NCI-H2029 (cell line): ENCODE data around the gene RNASEH2C.
"Not testable (repeated sequence)": the region's sequence is repeated elsewhere in the genome, so short reads cannot be mapped to it uniquely, and the experiment has no call there.

Source experiments
- DNase-seq: peaks from one replicate; lab custom pipeline; 2025; lab: John Stamatoyannopoulos, UW

RNASEH2C gene

DNA sequence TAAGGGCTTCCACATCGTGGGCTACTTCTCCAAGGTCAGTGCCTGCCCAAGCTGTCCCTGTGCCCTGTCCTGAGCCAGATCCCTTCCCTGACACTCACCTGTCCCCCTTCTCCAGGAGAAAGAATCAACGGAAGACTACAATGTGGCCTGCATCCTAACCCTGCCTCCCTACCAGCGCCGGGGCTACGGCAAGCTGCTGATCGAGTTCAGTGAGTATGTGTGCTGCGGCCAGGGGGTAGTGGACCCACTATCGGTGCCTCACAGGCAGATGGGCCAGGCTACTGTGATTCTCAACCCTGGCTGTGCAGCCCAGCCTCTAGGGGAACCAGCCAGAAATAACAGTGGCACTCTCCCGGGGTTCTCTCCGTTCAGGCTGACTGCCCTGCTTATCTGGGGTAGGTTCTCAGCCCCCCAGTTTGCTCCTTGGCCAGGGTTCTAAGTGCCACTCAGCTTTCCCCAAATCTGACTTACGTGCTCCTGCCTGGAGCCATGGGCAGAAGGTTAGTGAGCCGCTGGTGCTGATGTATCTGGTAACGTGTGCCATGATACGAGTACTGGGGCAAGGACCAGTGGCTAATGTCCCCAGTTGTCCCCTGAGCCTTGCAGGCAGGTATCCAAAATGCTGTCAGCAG lies 3.7 kb downstream of the RNASEH2C start:
- DNase-seq, result no peak

DNA sequence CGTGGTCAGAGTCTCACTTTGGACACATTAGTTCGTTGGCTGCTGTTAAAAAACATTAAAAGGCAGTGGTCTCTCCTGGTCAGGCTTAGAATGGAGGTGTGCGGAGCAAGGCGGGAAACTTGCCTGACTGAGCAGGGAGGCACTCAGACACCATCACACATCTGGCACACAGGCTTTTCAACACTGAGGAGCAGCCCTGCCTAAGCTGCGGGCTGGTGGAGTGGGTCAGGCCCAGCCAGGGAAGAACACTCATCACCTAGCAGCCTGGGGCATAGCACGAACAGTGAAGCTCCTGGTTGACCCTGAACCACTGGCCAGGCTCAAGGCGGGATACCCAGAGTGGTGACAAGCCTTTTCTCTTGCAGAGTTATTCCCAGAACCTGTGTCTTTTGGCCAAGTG lies 4.3 kb downstream of the RNASEH2C start:
- DNase-seq, result no peak

DNA sequence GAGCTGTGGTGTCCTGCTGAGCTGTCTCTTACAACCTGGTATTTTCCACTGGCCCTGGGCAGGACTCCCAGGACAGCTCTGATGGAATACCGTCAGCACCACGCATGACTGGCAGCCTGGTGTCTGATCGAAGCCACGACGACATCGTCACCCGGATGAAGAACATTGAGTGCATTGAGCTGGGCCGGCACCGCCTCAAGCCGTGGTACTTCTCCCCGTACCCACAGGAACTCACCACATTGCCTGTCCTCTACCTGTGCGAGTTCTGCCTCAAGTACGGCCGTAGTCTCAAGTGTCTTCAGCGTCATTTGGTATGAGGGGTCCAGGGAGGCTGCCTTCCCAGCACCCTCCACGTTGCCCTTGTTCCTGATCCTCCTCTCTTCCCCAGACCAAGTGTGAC lies 6.2 kb downstream of the RNASEH2C start:
- DNase-seq, result no peak

DNA sequence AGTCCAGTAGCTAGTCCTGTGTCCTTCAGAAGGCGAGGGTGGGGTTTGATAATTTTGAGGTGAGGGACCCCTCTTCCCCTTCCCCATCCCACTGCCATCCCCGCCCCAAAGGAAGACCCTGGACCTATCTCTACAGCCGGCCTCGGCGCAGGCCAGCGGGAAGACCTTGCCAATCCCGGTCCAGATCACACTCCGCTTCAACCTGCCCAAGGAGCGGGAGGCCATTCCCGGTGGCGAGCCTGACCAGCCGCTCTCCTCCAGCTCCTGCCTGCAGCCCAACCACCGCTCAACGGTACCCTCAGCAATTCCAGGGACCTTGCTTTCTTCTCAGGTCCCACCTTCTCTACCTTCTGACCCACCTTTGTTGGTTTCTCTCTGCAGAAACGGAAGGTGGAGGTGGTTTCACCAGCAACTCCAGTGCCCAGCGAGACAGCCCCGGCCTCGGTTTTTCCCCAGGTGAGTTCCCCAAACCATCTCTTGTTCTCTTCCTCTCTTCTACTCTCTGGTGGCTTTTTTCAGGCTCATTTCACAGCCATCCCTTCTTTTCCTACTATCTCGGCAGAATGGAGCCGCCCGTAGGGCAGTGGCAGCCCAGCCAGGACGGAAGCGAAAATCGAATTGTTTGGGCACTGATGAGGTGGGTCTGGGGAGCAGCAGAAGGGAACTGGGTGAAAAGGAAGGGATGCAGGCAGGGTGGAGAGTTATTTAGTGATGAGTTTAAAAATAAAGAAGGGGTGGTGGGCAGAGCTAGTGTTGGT lies 7.2 kb downstream of the RNASEH2C start:
- DNase-seq, result no peak

DNA sequence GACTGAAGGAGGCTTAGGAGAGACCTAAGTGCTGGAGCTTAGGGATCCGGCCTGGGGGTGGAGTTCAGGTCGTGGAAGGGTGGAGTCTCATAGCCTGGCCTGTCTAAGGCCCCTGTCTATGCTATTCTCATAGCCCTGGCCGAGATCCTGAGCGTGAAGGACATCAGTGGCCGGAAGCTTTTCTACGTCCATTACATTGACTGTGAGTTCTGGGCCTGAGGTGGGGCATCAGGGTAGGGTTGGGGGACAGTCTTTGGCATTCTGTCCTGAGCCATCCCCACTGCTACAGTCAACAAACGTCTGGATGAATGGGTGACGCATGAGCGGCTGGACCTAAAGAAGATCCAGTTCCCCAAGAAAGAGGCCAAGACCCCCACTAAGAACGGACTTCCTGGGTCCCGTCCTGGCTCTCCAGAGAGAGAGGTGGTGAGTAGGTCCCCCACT lies 7.9 kb downstream of the RNASEH2C start:
- DNase-seq, result no peak

DNA sequence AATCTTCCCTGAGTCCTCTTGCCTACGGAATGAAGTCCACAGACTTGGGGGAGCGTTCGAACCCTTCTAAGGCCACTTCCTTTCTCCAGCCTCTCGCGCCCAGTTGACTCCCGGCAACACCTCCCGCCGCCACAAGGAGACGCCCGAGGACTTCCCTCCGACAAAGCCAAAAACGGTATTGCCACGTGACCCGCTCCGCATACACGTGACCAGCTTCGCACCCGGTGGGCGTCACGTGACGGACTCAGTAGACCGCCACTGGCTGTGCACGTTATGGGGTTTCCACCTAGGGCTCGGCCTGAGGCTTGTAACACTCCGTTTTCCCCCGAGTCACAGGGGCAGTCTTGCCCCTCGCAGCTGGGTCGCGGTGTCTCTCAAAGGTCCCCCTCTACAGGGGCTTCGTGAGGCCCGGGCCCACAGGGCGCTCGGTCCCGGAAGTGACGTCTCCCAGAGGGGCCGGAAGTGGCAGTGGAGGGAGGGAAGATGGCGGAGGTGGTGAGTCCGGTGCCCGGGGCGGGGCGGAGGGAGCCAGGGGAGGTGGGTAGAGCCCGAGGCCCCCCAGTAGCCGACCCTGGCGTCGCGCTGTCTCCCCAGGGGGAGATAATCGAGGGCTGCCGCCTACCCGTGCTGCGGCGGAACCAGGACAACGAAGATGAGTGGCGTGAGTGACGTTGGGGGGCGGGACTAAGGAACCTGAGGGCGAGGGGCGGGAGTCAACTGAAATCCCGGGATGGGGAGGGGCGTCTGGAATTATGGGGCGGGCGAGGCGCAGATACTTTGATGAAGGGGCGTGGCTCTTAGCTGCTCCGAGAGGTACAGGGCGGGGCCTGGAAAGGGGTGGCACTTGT lies 8.6 kb downstream of the RNASEH2C start, which contains the start of gene KAT5:
Gene KAT5 (plus strand): TSS at position 468 of the 848 bp plus-strand sequence. CDS start 16 bp downstream, at position 484.
- peak; percentile 99 for DNase-seq

DNA sequence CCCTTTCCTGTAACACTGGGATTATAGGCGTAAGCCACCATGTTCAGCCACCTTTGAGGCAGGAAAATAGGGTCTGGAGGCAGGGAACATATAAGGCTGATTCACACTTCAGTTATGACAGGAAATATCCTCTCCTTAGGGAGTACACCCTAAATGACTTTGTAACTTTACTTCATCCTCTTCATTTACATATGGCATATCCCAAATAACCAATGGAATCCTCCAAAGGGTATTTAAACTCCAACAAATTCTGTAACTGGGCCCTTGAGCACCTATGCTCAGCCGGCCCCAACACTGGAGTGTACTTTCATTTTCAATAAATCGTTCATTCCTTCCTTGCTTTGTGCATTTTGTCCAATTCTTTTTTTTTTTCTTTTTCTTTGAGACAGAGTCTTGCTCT lies 10.2 kb downstream of the RNASEH2C start:
- DNase-seq, result no peak

DNA sequence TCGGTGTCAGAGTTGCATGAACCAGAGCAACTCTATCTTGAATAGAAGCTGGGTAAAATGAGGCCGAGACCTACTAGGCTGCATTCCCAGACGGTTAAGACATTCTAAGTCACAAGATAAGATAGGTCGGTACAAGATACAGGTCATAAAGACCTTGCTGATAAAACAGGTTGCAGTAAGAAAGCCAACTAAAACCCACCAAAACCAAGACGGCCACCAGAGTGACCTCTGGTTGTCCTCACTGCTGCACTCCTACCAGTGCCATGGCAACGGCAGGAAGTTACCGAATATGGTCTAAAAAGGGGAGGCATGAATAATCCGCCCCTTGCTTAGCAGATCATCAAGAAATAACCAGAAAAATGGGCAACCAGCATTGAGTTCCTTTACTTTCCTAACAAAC lies 10.9 kb downstream of the RNASEH2C start:
- DNase-seq, result no peak

DNA sequence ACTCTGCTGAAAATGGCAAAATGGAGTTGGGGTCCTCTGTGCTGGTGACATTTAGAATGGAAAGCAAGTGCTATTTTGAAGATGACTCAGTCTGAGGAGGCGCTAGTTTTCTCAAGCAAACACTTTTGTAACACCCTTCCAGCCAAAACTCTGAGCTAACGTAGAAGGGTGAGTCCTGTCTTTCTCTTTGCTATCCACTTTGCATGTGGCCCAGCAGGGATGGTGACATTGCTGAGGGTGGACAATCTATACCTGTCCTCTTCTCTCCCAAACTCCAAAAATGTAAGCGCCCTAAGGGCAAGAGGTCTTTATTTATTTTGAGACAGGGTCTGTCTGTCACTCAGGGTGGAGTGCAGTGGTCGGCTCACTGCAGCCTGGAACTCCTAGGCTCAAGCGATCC lies 12.1 kb downstream of the RNASEH2C start:
- DNase-seq, result no peak

DNA sequence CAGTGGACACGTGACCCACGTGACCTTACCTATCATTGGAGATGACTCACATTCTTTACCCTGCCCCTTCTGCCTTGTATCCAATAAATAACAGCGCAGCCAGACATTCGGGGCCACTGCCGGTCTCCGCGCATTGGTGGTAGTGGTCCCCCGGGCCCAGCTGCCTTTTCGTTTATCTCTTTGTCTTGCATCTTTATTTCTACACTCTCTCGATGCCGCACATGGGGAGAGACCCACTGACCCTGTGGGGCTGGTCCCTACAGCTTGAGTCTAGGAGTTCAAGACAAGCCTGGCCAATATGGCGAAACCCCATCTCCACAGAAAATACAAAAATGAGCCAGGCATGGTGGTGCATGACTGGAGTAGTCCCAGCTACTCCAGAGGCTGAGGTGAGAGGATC lies 13.6 kb downstream of the RNASEH2C start:
- not testable (repeated sequence) for DNase-seq

DNA sequence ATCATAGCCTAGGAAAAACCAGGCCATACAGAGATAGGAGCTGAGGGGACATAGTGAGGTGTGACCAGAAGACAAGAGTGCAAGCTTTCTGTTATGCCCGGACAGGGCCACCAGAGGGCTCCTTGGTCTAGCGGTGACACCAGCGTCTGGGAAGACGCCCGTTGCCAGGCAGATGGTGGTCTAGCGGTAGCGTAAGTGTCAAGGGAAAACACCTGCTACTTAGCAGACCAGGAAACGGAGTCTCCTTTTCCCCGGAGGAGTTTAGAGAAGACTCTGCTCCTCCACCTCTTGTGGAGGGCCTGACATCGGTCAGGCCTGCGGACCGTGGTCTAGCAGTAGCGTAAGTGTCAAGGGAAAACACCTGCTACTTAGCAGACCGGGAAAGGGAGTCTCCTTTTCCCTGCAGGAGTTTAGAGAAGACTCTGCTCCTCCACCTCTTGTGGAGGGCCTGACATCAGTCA lies 14.3 kb downstream of the RNASEH2C start:
- peak; percentile 41 for DNase-seq

DNA sequence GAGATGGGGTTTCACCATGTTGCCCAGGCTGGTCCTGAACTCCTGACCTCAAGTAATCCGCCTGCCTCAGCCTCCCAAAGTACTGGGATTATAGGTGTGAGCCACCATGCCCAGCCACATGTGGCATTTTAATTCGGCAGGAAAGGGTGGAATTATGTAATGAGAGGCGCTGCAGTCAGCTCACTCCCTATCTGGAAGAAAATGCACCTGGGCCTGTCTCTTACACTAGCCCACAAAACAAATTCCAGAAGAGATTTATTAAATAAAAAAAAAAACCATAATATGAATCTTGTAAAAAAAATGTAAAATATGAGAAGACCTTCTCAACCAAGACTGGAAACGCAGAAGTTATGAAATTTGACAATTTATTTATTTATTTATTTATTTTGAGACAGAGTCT lies 16.8 kb downstream of the RNASEH2C start:
- DNase-seq, result no peak

DNA sequence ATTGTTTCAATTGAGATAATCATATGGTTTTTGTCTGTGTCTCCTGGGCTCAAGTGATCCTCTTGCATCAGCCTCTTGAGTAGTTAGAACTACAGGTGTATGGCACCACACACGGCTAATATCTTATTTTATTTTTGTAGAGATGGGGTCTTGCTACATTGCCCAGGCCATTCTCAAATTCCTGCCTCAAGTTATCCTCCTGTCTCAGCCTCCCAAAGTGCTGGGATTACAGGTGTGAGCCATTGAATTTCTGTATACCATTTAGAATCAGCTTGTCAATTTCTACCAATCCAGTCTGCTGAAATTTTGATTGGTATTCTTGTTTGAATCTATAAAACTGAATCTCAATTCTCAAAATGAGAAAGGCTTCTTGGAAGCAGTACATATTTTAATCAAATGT lies 18.9 kb downstream of the RNASEH2C start:
- no peak for DNase-seq

DNA sequence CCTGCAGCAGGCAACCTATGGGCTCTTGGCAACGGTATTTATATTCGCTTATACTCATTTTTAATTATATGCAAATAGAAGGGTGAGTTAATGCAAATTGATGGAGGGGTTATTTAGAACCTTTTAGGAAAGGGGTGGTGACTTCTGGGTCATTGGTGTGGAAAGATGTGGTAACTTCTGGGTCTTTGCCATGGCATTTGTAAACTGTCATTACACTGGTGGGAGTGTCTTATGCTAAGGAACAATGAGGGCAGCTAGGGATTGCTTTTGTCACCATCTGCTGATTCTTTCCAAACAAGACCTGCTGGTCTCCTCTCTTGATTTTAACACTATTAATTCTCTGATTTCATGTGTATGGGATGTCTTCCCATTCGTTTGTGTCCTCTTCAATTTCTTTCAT lies 20.2 kb downstream of the RNASEH2C start:
- peak; percentile 84 for DNase-seq

DNA sequence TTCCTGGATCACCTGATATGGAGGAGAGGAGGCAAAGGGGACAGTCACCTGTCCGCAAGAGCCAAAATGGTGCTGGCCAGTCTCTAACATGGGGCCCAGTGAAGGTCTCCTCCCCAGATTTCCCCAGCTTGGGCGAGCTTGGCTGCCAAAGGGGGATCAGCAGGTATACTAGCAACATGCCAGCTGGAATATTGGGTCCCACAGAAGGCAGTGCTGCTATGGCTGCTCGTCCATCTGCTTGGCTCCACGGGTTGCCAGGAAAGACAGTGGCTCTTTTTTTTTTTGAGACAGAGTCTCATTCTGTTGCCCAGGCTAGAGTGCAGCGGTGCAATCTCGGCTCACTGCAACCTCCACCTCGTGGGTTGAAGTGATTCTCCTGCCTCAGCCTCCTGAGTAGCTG lies 21.3 kb downstream of the RNASEH2C start:
- DNase-seq, result no peak

DNA sequence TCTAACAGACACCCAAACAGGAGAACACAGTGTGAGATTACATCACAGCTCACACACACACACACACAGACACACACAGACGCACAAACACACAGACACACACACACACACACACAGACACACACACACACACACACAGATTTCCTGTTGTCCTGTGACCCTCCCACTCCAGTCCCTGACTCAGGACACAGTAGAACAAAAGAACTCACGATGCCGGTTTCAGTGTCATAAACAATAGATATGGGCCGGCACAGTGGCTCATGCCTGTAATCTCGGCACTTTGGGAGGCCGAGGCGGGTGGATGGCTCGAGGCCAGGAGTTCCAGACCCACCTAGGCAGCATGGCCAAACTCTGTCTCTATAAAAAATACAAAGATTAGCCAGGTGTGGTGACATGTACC lies 22.4 kb downstream of the RNASEH2C start:
- peak; percentile 4 for DNase-seq

DNA sequence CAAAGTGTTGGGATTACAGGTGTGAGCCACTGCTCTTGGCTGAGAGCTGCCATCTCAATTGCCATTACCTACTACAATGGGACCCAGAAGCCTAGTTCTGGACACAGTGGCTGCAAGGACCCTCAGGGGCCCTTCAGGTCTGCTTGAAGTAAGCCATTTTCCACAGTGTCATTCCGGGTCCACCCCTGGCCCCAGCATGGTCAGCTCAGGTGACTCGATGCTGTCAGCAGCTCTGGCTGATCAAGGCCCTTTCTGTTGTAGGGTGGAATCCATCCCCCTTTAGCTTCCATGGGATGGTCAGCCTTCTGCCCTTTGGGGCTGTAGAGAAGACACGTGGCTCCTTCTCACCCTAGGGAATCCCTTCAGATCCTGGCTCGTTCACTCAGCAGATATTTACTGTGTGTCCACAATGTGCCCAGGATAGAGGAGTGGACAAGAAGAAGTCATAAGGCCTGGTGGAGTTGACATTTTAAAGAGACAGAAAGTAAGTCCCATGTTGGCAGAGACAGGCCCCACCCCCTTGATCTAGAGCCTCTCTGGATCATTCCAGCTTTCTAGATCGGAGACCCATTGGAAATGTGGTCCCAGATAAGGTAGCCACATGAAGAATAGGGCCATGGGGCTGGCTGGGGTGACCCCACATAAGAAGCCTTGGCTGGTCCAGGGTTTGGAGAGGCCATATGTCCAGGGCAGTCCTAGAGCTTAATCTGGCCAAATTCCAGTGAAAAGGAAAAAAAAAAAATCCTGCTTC lies 23.6 kb downstream of the RNASEH2C start:
- DNase-seq, result no peak

DNA sequence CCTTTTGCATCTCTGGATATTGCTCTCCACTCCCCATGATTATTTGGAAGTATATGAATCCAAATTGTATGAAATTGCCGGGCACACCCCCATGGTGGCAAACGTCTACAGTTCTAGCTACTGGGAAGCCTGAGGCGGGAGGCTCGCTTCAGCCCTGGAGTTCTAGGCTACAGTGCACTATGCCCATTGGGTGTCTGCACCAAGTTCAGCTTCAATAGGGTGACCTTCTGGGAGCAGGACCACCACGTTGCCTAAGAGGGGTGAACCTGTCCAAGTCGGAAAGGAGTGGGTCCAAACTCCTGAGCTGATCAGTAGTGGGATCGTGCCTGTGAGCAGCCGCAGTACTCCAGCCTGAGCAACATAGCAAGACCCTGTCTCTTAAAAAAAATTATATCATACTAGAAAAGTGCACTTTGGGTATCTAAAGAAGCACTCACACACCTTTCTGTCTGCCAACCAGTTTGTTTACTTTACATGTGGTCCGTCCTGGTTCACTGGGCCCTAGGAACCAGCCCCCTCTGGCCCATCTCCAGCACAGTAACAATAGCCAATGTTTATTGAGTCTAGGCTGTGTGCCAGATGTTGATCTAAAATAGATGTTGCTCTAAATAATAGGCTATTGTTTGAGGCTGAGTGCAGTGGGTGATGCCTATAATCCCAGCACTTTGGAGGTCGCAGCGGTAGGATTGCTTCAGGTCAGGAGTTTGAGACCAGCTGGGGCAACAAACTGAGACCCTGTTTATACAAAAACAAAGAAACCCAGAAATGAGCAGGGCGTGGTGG lies 24.9 kb downstream of the RNASEH2C start:
- DNase-seq, result peak; percentile 96

DNA sequence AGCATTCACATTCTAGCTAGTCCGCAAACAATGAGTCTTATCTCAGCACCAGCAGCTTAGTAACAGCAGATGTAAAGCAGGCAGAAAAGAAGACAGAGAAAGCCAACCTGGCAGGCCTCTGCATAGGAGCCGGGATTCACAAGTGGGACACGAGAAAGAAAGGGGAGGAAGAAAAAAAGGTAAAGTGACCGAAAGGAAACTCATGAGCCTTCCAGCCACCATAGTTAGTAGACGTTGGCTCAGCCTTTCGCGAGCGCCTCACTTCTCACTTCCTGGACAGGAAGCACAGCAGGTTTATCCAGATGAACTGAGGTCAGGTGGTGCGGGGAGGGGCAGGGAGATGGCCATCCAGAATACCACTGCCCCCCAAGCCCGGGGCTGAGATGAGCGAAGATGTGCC lies 28.2 kb downstream of the RNASEH2C start:
- DNase-seq, result peak; percentile 2

DNA sequence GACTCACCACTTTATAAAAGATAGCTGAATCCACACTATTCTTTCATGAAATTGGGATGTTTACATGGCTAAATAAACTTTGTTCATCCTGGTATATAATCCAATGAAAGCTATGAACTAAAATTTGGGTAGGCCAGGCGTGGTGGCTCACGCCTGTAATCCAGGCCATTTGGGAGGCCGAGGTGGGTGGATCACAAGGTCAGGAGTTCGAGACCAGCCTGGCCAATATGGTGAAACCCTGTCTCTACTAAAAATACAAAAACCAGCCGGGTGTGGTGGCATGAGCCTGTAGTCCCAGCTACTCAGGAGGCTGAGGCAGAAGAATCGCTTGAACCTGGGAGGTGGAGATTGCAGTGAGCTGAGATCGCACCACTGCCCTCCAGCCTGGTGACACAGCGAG lies 28.8 kb downstream of the RNASEH2C start:
- not testable (repeated sequence) for DNase-seq

DNA sequence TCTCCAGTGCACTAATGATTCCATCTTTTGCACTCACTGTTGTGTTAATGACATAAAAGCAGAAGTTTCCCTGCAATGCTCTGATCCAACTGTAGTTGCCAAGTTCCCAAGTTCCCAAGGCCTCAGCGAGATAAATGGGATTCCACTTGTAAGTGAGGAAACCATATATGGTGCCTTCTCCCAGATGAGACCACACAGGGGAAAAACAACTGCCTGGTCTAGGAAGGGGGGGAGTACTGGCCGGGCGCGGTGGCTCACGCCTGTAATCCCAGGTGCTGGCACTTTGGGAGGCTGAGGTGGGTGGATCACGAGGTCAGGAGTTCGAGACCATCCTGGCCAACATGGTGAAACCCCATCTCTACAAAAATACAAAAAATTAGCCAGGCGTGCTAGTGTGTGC lies 34.6 kb downstream of the RNASEH2C start:
- DNase-seq, result no peak
